ENCODE data around the gene TCF25. TPM values are rescaled to one million over a fixed set of nuclear protein-coding genes. Genes with fewer than 3 reads are reported as not detected.

The TCF25 gene
- total RNA-seq, 1 experiment from 2014 or later = 63.6 TPM

Other genes with a start within 250 kb of the TCF25 start
- gene CHMP1A, start 215.9 kb upstream of the TCF25 start, total RNA-seq (2014; rRNA removed; shearing (Covaris generic)) = 69.7 and 80.2 TPM in 2 replicates
- 4.9 and 6.7 TPM in 2 replicates for gene SPATA33, start 215.8 kb upstream of the TCF25 start, total RNA-seq (2014; rRNA removed; shearing (Covaris generic))
- 9.9 and 11.4 TPM in 2 replicates for gene CDK10, start 186.9 kb upstream of the TCF25 start, total RNA-seq (2014; rRNA removed; shearing (Covaris generic))
- 5.4 and 8.6 TPM in 2 replicates for gene SPATA2L, start 171.9 kb upstream of the TCF25 start, total RNA-seq (2014; rRNA removed; shearing (Covaris generic))
- gene VPS9D1, start 152.7 kb upstream of the TCF25 start, total RNA-seq (2014; rRNA removed; shearing (Covaris generic)) = 3.3 and 4.7 TPM in 2 replicates
- 7.2 and 10.3 TPM in 2 replicates for gene ZNF276, start 152.1 kb upstream of the TCF25 start, total RNA-seq (2014; rRNA removed; shearing (Covaris generic))
- gene FANCA, start 56.9 kb upstream of the TCF25 start, total RNA-seq (2014; rRNA removed; shearing (Covaris generic)) = 33.5 and 36.6 TPM in 2 replicates
- gene SPIRE2, start 45.1 kb upstream of the TCF25 start, total RNA-seq (2014; rRNA removed; shearing (Covaris generic)) = 6.3 and 7.7 TPM in 2 replicates
- 0.95 and 1.9 TPM in 2 replicates for gene MC1R, start 45.3 kb downstream of the TCF25 start, total RNA-seq (2014; rRNA removed; shearing (Covaris generic))
- 135 and 149 TPM in 2 replicates for gene TUBB3, start 49.8 kb downstream of the TCF25 start, total RNA-seq (2014; rRNA removed; shearing (Covaris generic))
- gene DEF8, start 75.2 kb downstream of the TCF25 start, total RNA-seq (2014; rRNA removed; shearing (Covaris generic)) = 81.3 and 111 TPM in 2 replicates
- 2.6 and 3.0 TPM in 2 replicates for gene DBNDD1, start 145.9 kb downstream of the TCF25 start, total RNA-seq (2014; rRNA removed; shearing (Covaris generic))
- gene PRDM7, start 203.7 kb downstream of the TCF25 start, total RNA-seq (2014; rRNA removed; shearing (Covaris generic)) = not detected in 2 replicates